HepG2 (cell line): ENCODE results near the gene LEMD2. TPM values are rescaled to one million over a fixed set of nuclear protein-coding genes. Genes with fewer than 3 reads are reported as not detected.

Source experiments
- ATAC-seq: fragments of 200-7000 bp; cut with Tn5 transposase; 3 replicates; pipeline ENCODE4 v1.9.1; 2020; ENCODE audit warnings: mild to moderate bottlenecking, moderate library complexity
- BruUV-seq: library from RNA; stranded (reverse); fragments of 400-500 nt; replicated peaks from 2 replicates; lab custom pipeline; 2021; lab: Mats Ljungman, UMichigan
- CTCF ChIA-PET: fragments of 300-600 bp; formaldehyde crosslinking; extraction: SDS; loops from one replicate; lab custom pipeline; 2021; ENCODE audit warnings: low total read pairs, inconsistent platforms, low intra/inter-chr PET ratio; lab: Yijun Ruan, JAX
- POLR2A ChIA-PET: fragments of 350-600 bp; sonication (Branson Sonifier 250); formaldehyde crosslinking; loops from one replicate; lab custom pipeline; 2020; ENCODE audit warnings: antibody characterized with exemption, inconsistent platforms; lab: Yijun Ruan, JAX
- DNase-seq: peaks from one replicate; pipeline ENCODE4 v3.0.0-alpha.2; 2015; ENCODE audit warnings: low spot score
- FAIRE-seq: peaks from 3 replicates; lab custom pipeline; 2011; peaks lifted over from hg19 to GRCh38; lab: Jason Lieb, UNC
- H2AFZ ChIP-seq: one replicate; pipeline ENCODE4 v1.6.1; 2011; ENCODE audit warnings: low read length, inconsistent platforms
- H3K27ac ChIP-seq: fragments of 300-600 bp; 3 replicates; pipeline ENCODE4 v1.8.0; 2011; ENCODE audit warnings: mixed run types, mild to moderate bottlenecking, mixed read lengths, low read length, inconsistent platforms; ENCODE audit not compliant: insufficient read depth; ENCODE audit errors: extremely low read length
- H3K27me3 ChIP-seq, 2 experiments: fragments of 200-600 bp in 1 of 2; 2 replicates in 1 of 2; 3 replicates in 1 of 2; pipeline versions ENCODE4 v1.6.0 to v1.8.0; 2011; ENCODE audit warnings: low read length in 2 of 2, mild to moderate bottlenecking in 2 of 2, moderate library complexity in 2 of 2, inconsistent platforms in 1 of 2; ENCODE audit not compliant: insufficient read depth in 2 of 2, control insufficient read depth in 1 of 2
- H3K36me3 ChIP-seq, 2 experiments: fragments of 200-600 bp in 1 of 2; replicated peaks in 1 of 2; 2 replicates in 1 of 2; 3 replicates in 1 of 2; pipeline versions ENCODE4 v1.5.1 to v1.8.0; 2011; ENCODE audit warnings: low read length in 2 of 2, inconsistent platforms in 1 of 2; ENCODE audit not compliant: insufficient read depth in 2 of 2, control insufficient read depth in 1 of 2
- H3K4me1 ChIP-seq: 2 replicates; pipeline ENCODE4 v1.5.1; 2012; ENCODE audit warnings: low read length, inconsistent platforms; ENCODE audit not compliant: insufficient read depth
- H3K4me2 ChIP-seq: 2 replicates; pipeline ENCODE4 v1.6.0; 2011; ENCODE audit warnings: low read depth, low read length, inconsistent platforms
- H3K4me3 ChIP-seq, 3 experiments: fragments of 200-600 bp in 1 of 3; sonication (generic), shearing (Covaris generic) in 1 of 3; replicated peaks in 1 of 3; 2 replicates each; pipeline ENCODE4 v1.5.1; 2011 to 2016; ENCODE audit warnings: low read length in 3 of 3, inconsistent platforms in 2 of 3, low read depth in 2 of 3, mild to moderate bottlenecking in 2 of 3, control low read depth in 1 of 3, mixed read lengths in 1 of 3; ENCODE audit not compliant: insufficient read depth in 1 of 3
- H3K79me2 ChIP-seq: one replicate; pipeline ENCODE4 v1.6.1; 2011; ENCODE audit warnings: low read length, inconsistent platforms; ENCODE audit not compliant: insufficient read depth
- H3K9ac ChIP-seq: 2 replicates; pipeline ENCODE4 v1.6.0; 2011; ENCODE audit warnings: mild to moderate bottlenecking, low read depth, low read length, inconsistent platforms; ENCODE audit not compliant: insufficient read depth
- H3K9me3 ChIP-seq: 2 replicates; pipeline ENCODE4 v1.5.1; 2012; ENCODE audit warnings: mild to moderate bottlenecking, low read length
- H4K20me1 ChIP-seq: 2 replicates; pipeline ENCODE4 v1.6.0; 2011; ENCODE audit warnings: inconsistent platforms, mild to moderate bottlenecking, low read length, moderate library complexity; ENCODE audit not compliant: insufficient read depth
- CHD2 ChIP-seq: IDR thresholded peaks from 2 replicates; pipeline ENCODE4 v1.6.1; 2011; ENCODE audit warnings: low read depth, low read length, improper control_type of control experiment
- ESRRA ChIP-seq: sonication (generic); formaldehyde crosslinking; IDR thresholded peaks from 2 replicates; pipeline ENCODE4 v1.5.1; 2020; ENCODE audit warnings: mild to moderate bottlenecking, low read depth, missing genetic modification reagents
- HNF4A ChIP-seq: sonication (generic); formaldehyde crosslinking; IDR thresholded peaks from 2 replicates; pipeline ENCODE4 v1.4.0; 2020; ENCODE audit warnings: missing genetic modification reagents
- HNF4G ChIP-seq, 2 experiments: sonication (generic) in 1 of 2; formaldehyde crosslinking in 1 of 2; IDR thresholded peaks; 2 replicates each; pipeline versions ENCODE4 v1.4.0 to v1.6.1; 2011 to 2020; ENCODE audit warnings: borderline replicate concordance in 2 of 2, low read depth in 2 of 2, mild to moderate bottlenecking in 2 of 2, low read length in 1 of 2, missing genetic modification reagents in 1 of 2, moderate library complexity in 1 of 2
- ISL2 ChIP-seq: sonication (generic); formaldehyde crosslinking; IDR thresholded peaks from 2 replicates; pipeline ENCODE4 v1.5.0; 2020; ENCODE audit warnings: missing genetic modification reagents
- MED1 ChIP-seq: sonication (generic); formaldehyde crosslinking; IDR thresholded peaks from 2 replicates; pipeline ENCODE4 v1.4.0; 2020; ENCODE audit warnings: missing genetic modification reagents
- MED13 ChIP-seq: sonication (generic); formaldehyde crosslinking; IDR thresholded peaks from 2 replicates; pipeline ENCODE4 v1.5.0; 2020; ENCODE audit warnings: missing genetic modification reagents
- MTA1 ChIP-seq: sonication (generic); formaldehyde crosslinking; IDR thresholded peaks from 2 replicates; pipeline ENCODE4 v1.4.0; 2020; ENCODE audit warnings: missing genetic modification reagents, mild to moderate bottlenecking, borderline replicate concordance
- NCOR1 ChIP-seq: fragments of 200-600 bp; sonication (generic); IDR thresholded peaks from 2 replicates; pipeline ENCODE4 v1.7.0; 2017; ENCODE audit warnings: antibody characterized with exemption, low read length, borderline replicate concordance
- SALL1 ChIP-seq: sonication (generic); formaldehyde crosslinking; IDR thresholded peaks from 2 replicates; pipeline ENCODE4 v1.8.0; 2022; ENCODE audit warnings: mild to moderate bottlenecking, missing genetic modification reagents
- SOX6 ChIP-seq, 2 experiments: fragments of 450-650 bp in 1 of 2; sonication (generic) in 1 of 2; formaldehyde crosslinking in 1 of 2; IDR thresholded peaks; 2 replicates each; pipeline versions ENCODE4 v1.4.0 to v1.6.1; 2017 to 2020; ENCODE audit warnings: antibody characterized with exemption in 1 of 2, mild to moderate bottlenecking in 1 of 2, missing genetic modification reagents in 1 of 2
- ZNF281 ChIP-seq: sonication (generic); formaldehyde crosslinking; IDR thresholded peaks from 2 replicates; pipeline ENCODE4 v1.4.0; 2020; ENCODE audit warnings: missing genetic modification reagents, borderline replicate concordance
- WGBS: methylation state at CpG from one replicate; pipeline ENCODE4 v1.1.6; 2017; ENCODE audit warnings: low lambda C conversion rate; 5-methylcytosine and 5-hydroxymethylcytosine counted together
- in situ Hi-C: cut with HindIII; loops from 2 replicates; pipeline ENCODE4 v1.10.0; 2017; ENCODE audit warnings: low pct_unique_long_range_greater_than_20kb; ENCODE audit not compliant: extremely low pct_ligation_motif_present
- intact Hi-C: fragments of 100-400 bp; cut with micrococcal nuclease; formaldehyde crosslinking; loops from one replicate; pipeline ENCODE4 v1.10.0; 2022; ENCODE audit not compliant: unreplicated experiment
- polyA plus RNA-seq, 8 experiments: library from polyadenylated mRNA; depleted of rRNA in 3 of 8; stranded (reverse) in 7 of 8; unstranded in 1 of 8; fragments of >200 nt; fragmentation: Illumina TruSeq in 4 of 8; extraction: Trizol in 4 of 8; gene quantifications; 2 replicates each; pipeline versions ENCODE4 v1.2.1 to v1.2.3, GENCODE V29; 2011 to 2016; ENCODE audit warnings: low read depth in 4 of 8, missing spikeins in 1 of 8, mixed read lengths in 1 of 8; ENCODE audit not compliant: insufficient read depth in 1 of 8
- total RNA-seq, 5 experiments: library from RNA; depleted of rRNA; stranded (reverse); fragments of >200 nt; fragmentation: Illumina TruSeq; extraction: Trizol; gene quantifications; 2 replicates each; pipeline ENCODE4 v1.2.3, GENCODE V29; 2016; ENCODE audit warnings: low read depth in 1 of 5
- TF ChIP-seq, protein P1 (sequence below): sonication (generic); formaldehyde crosslinking; conservative IDR thresholded peaks from 2 replicates; pipeline ENCODE4 v1.4.0; 2020; ENCODE audit warnings: mild to moderate bottlenecking, missing genetic modification reagents, moderate library complexity

The LEMD2 gene
- total and polyA plus RNA-seq, 2 of the 13 experiments (the other 11 are each of a cell fraction or from before 2014, with no cell fraction given): 45.2 to 62.9 TPM

DNA sequence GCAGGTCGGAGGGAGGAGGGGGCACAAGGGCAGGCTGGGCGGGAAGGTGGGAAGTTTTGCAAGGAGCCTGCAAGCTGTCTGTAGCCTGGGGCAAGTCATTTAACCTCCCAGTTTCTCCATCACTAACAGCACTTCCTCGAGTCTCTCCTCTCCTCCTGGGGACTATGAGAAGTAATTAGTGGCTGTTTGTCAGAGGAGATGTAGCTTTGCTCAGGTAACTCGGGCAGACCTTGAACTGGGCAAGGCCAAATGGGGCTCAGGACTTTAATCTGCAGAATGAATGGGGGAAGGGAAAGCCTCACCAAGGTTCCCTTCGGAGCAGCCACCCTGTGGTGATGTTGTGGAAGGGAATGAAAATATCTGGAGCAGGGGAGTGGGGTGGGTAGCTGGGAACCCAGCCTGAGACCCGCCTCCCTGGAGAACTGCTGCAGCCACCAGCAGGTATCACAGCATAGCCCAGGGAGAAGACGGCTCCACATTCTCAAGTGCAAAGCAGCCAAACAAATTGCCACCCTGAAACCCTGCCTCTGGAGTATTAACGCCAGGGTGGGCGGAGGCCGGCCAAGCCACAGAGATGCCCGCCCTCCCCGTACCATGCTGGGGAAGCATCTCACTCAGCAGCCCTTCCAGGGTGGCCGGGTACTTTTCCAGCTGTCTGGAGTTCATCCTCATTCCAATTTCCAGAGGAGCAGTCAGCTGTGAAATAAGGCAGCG, 6.1 kb upstream of the LEMD2 start:
- Histone ChIP-seq H3K9me3 (no peaks in the 10 kb centered on the region), H3K27ac (no peak overlapping the region), H4K20me1 (no peaks in the 10 kb centered on the region), H3K79me2 (no peaks in the 10 kb centered on the region), H3K4me1 (peaks cover 32% of the 10 kb centered on the region), H3K27me3 (peaks cover 5 to 52% of the 10 kb centered on the region in 2 experiments; a peak in 4 of 5 replicates), H3K4me3 (peak overlapping the region in 1 of 3 experiments; percentile 8; a peak in 1 of 6 replicates), H2AFZ (no peak overlapping the region), H3K4me2 (peak overlapping the region; percentile 19), H3K36me3 (no peaks in the 10 kb centered on the region), H3K9ac (no peak overlapping the region)
- ATAC-seq (peak; percentile 70), FAIRE-seq (peak; percentile 67), DNase-seq (peak; percentile 40)
- ChIA-PET CTCF (no interaction called here), POLR2A (interaction anchor here (1.0 kb wide), 1 partner anchor 46 kb away, joined by 3 read pairs; no protein-coding TSS in a partner anchor)
- 4% methylated on average over 9 of the region's 14 CpGs for WGBS
- no TSS peak for BruUV-seq
- in situ Hi-C loops: no loop called here
- intact Hi-C loops: loop anchor here (1.0 kb wide), 1 partner anchor 35 kb away; no protein-coding TSS in a partner anchor
- TF ChIP-seq NCOR1: 0 out of 2 replicates have a peak, but pooled peaks have one; percentile 32
- TF ChIP-seq MTA1 (CRISPR knock-in tag): peak; percentile 48; the same call in 1 of the 2 replicates
- TF ChIP-seq ESRRA (CRISPR knock-in tag): peak; percentile 66; the same call in 1 of the 2 replicates
- peak; percentile 61 for TF ChIP-seq HNF4G (IDR thresholded peaks at IDR 0.05; ENCODE audit: borderline replicate concordance, low read depth, low read length)
- TF ChIP-seq HNF4G (CRISPR knock-in tag; IDR thresholded peaks at IDR 0.05; ENCODE audit: borderline replicate concordance, low read depth): no peak
- TF ChIP-seq SALL1 (CRISPR knock-in tag): peak; percentile 54
- no peak for TF ChIP-seq MED13 (CRISPR knock-in tag)
- no peak for TF ChIP-seq ISL2 (CRISPR knock-in tag)
- TF ChIP-seq MED1 (CRISPR knock-in tag): no peak
- peak; percentile 78 for TF ChIP-seq HNF4A
- peak; percentile 85; the same call in 1 of the 2 replicates for TF ChIP-seq ZNF281 (CRISPR knock-in tag)
- TF ChIP-seq, protein P1, sequence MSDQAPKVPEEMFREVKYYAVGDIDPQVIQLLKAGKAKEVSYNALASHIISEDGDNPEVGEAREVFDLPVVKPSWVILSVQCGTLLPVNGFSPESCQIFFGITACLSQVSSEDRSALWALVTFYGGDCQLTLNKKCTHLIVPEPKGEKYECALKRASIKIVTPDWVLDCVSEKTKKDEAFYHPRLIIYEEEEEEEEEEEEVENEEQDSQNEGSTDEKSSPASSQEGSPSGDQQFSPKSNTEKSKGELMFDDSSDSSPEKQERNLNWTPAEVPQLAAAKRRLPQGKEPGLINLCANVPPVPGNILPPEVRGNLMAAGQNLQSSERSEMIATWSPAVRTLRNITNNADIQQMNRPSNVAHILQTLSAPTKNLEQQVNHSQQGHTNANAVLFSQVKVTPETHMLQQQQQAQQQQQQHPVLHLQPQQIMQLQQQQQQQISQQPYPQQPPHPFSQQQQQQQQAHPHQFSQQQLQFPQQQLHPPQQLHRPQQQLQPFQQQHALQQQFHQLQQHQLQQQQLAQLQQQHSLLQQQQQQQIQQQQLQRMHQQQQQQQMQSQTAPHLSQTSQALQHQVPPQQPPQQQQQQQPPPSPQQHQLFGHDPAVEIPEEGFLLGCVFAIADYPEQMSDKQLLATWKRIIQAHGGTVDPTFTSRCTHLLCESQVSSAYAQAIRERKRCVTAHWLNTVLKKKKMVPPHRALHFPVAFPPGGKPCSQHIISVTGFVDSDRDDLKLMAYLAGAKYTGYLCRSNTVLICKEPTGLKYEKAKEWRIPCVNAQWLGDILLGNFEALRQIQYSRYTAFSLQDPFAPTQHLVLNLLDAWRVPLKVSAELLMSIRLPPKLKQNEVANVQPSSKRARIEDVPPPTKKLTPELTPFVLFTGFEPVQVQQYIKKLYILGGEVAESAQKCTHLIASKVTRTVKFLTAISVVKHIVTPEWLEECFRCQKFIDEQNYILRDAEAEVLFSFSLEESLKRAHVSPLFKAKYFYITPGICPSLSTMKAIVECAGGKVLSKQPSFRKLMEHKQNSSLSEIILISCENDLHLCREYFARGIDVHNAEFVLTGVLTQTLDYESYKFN: peak; percentile 64
- TF ChIP-seq CHD2: peak; percentile 9; the same call in 1 of the 2 replicates
- no peak for TF ChIP-seq SOX6 (IDR thresholded peaks at IDR 0.05)
- TF ChIP-seq SOX6 (CRISPR knock-in tag; IDR thresholded peaks at IDR 0.05): 0 out of 2 replicates have a peak, but pooled peaks have one; percentile 12
